ENCODE measurements around the gene SUN2. TPM values are rescaled to one million over a fixed set of nuclear protein-coding genes. Genes with fewer than 3 reads are reported as not detected.

Gene SUN2
- total and polyA plus RNA-seq, 9 of the 15 experiments (the other 6 are each of a cell fraction or from before 2014, with no cell fraction given) = 0.11 to 42.6 (median 16.7) TPM

DNA sequence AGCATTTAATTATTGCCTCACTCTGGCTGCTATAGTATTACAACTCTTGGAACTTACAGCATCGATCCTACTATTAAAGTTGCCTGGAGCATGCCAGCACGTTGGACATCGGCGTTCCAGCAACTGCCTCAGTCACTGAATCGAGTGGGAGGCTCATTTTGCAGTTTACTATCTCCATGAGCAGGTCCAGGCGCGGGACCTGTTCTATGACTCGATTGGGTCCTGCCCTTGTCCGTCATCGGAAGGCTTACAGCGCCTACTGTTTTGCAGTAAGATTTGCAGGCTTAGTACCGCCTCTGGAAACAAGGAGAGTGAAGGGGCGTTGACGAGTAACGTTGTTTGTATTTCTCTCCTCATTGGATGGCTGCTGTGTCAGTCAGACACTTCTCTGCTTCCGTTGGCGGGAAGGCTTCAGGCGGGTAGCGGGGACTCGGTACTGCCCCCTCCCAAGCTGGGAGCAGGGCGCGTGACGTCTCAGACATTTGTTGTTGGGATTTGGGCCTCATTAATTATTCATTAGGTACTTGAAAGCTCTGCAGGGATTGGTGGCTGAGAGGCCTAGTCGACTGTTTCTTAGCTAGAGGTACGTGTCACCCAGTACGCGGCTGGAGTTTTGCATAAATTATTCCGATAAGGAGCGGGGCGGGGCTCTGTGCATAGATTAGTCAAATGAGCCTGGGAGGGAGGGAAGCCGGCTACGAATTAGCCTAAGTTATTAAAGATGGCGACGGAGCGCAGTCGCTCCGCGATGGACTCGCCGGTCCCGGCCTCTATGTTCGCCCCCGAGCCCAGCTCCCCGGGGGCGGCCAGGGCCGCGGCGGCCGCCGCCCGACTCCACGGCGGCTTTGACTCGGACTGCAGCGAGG lies 50.3 kb downstream of the SUN2 start, which contains the start of gene GTPBP1 (continued):
- TF ChIP-seq ZFX (CRISPR knock-in tag; IDR thresholded peaks at IDR 0.05) (peak; percentile 79; the same call in 1 of the 2 replicates), MEF2A (IDR thresholded peaks at IDR 0.05; ENCODE audit: control insufficient read depth, low read depth, low read length) (no peak), HNRNPLL (IDR thresholded peaks at IDR 0.05; ENCODE audit: low read depth, low read length, poor library complexity, severe bottlenecking) (no peak), ZNF263 (CRISPR knock-in tag; IDR thresholded peaks at IDR 0.05; ENCODE audit: borderline replicate concordance) (no peak), FOXP1 (CRISPR knock-in tag; IDR thresholded peaks at IDR 0.05) (no peak), NR4A1 (CRISPR knock-in tag; IDR thresholded peaks at IDR 0.05) (no peak), NR4A1 (tag; IDR thresholded peaks at IDR 0.05) (no peak), FOSL1 (tag; conservative IDR thresholded peaks at IDR 0.05) (no peak), PPARD (CRISPR knock-in tag; IDR thresholded peaks at IDR 0.05) (no peak), ZNF77 (CRISPR knock-in tag; IDR thresholded peaks at IDR 0.05) (no peak), BCOR (IDR thresholded peaks at IDR 0.05) (no peak), FOXA1 (IDR thresholded peaks at IDR 0.05; ENCODE audit: borderline replicate concordance) (no peak), BCL6 (CRISPR knock-in tag; IDR thresholded peaks at IDR 0.05) (no peak)
- TF ChIP-seq, protein P1, sequence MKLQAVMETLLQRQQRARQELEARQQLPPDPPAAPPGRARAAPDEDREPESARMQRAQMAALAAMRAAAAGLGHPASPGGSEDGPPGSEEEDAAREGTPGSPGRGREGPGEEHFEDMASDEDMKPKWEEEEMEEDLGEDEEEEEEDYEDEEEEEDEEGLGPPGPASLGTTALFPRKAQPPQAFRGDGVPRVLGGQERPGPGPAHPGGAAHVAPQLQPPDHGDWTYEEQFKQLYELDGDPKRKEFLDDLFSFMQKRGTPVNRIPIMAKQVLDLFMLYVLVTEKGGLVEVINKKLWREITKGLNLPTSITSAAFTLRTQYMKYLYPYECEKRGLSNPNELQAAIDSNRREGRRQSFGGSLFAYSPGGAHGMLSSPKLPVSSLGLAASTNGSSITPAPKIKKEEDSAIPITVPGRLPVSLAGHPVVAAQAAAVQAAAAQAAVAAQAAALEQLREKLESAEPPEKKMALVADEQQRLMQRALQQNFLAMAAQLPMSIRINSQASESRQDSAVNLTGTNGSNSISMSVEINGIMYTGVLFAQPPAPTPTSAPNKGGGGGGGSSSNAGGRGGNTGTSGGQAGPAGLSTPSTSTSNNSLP (IDR thresholded peaks at IDR 0.05; ENCODE audit: borderline replicate concordance, low read depth, low read length) = peak; percentile 74; the same call in 1 of the 2 replicates
- TF ChIP-seq, protein P2, sequence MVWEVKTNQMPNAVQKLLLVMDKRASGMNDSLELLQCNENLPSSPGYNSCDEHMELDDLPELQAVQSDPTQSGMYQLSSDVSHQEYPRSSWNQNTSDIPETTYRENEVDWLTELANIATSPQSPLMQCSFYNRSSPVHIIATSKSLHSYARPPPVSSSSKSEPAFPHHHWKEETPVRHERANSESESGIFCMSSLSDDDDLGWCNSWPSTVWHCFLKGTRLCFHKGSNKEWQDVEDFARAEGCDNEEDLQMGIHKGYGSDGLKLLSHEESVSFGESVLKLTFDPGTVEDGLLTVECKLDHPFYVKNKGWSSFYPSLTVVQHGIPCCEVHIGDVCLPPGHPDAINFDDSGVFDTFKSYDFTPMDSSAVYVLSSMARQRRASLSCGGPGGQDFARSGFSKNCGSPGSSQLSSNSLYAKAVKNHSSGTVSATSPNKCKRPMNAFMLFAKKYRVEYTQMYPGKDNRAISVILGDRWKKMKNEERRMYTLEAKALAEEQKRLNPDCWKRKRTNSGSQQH (CRISPR knock-in tag; IDR thresholded peaks at IDR 0.05) = no peak
- TF ChIP-seq, protein P3, sequence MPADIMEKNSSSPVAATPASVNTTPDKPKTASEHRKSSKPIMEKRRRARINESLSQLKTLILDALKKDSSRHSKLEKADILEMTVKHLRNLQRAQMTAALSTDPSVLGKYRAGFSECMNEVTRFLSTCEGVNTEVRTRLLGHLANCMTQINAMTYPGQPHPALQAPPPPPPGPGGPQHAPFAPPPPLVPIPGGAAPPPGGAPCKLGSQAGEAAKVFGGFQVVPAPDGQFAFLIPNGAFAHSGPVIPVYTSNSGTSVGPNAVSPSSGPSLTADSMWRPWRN (IDR thresholded peaks at IDR 0.05; ENCODE audit: low read depth) = no peak
- TF ChIP-seq, protein P4, sequence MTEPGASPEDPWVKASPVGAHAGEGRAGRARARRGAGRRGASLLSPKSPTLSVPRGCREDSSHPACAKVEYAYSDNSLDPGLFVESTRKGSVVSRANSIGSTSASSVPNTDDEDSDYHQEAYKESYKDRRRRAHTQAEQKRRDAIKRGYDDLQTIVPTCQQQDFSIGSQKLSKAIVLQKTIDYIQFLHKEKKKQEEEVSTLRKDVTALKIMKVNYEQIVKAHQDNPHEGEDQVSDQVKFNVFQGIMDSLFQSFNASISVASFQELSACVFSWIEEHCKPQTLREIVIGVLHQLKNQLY (CRISPR knock-in tag; conservative IDR thresholded peaks at IDR 0.05) = no peak
- TF ChIP-seq, protein P5, sequence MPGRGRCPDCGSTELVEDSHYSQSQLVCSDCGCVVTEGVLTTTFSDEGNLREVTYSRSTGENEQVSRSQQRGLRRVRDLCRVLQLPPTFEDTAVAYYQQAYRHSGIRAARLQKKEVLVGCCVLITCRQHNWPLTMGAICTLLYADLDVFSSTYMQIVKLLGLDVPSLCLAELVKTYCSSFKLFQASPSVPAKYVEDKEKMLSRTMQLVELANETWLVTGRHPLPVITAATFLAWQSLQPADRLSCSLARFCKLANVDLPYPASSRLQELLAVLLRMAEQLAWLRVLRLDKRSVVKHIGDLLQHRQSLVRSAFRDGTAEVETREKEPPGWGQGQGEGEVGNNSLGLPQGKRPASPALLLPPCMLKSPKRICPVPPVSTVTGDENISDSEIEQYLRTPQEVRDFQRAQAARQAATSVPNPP (IDR thresholded peaks at IDR 0.05; ENCODE audit: borderline replicate concordance, insufficient read depth, insufficient read length) = no peak
